Neuronal stem cell (in vitro differentiated cells): ENCODE data around the gene RAB5B.
"Not testable (repeated sequence)": the region's sequence is repeated elsewhere in the genome, so short reads cannot be mapped to it uniquely, and the experiment has no call there.

Source experiments
- DNase-seq: peaks from one replicate; pipeline ENCODE4 v3.0.0-alpha.2; 2013; ENCODE audit warnings: low spot score
- H2AFZ ChIP-seq: one replicate; pipeline ENCODE4 v1.6.1; 2013; ENCODE audit warnings: mild to moderate bottlenecking, low read length, inconsistent platforms
- H2AK5ac ChIP-seq: 2 replicates; pipeline ENCODE4 v1.6.1; 2013; ENCODE audit warnings: low read depth, mild to moderate bottlenecking, inconsistent platforms, low read length, moderate library complexity, mixed read lengths
- H2BK120ac ChIP-seq: 2 replicates; pipeline ENCODE4 v1.6.1; 2013; ENCODE audit warnings: low read depth, mild to moderate bottlenecking, inconsistent platforms, low read length, moderate library complexity, mixed read lengths
- H2BK12ac ChIP-seq: one replicate; pipeline ENCODE4 v1.6.1; 2013; ENCODE audit warnings: low read length, inconsistent platforms
- H2BK15ac ChIP-seq: 2 replicates; pipeline ENCODE4 v1.6.1; 2013; ENCODE audit warnings: mild to moderate bottlenecking, low read length, inconsistent platforms, mixed read lengths
- H2BK5ac ChIP-seq: one replicate; pipeline ENCODE4 v1.6.1; 2013; ENCODE audit warnings: inconsistent platforms, mild to moderate bottlenecking, low read length, moderate library complexity
- H3K14ac ChIP-seq: one replicate; pipeline ENCODE4 v1.6.1; 2013; ENCODE audit warnings: low read length, inconsistent platforms
- H3K18ac ChIP-seq: 2 replicates; pipeline ENCODE4 v1.6.1; 2013; ENCODE audit warnings: low read length, inconsistent platforms
- H3K23ac ChIP-seq: 2 replicates; pipeline ENCODE4 v1.6.1; 2013; ENCODE audit warnings: low read depth, mild to moderate bottlenecking, mixed read lengths, low read length, inconsistent platforms; ENCODE audit not compliant: poor library complexity
- H3K27ac ChIP-seq: replicated peaks from 3 replicates; pipeline ENCODE4 v1.5.1; 2013; ENCODE audit warnings: low read length, inconsistent platforms
- H3K27me3 ChIP-seq, 3 experiments: 2 replicates each; pipeline ENCODE4 v1.6.1; 2013; ENCODE audit warnings: low read length in 3 of 3, mild to moderate bottlenecking in 2 of 3, inconsistent platforms in 1 of 3, low read depth in 1 of 3, mixed read lengths in 1 of 3, moderate library complexity in 1 of 3; ENCODE audit not compliant: control insufficient read depth in 3 of 3, insufficient read depth in 3 of 3
- H3K36me3 ChIP-seq, 2 donors: replicated peaks in 1 of 2; 2 replicates each; pipeline ENCODE4 v1.6.1; 2013; ENCODE audit warnings: low read length in 2 of 2; ENCODE audit not compliant: control insufficient read depth in 2 of 2, insufficient read depth in 2 of 2
- H3K4ac ChIP-seq: 2 replicates; pipeline ENCODE4 v1.6.1; 2013; ENCODE audit warnings: inconsistent platforms, mild to moderate bottlenecking, low read length, moderate library complexity
- H3K4me1 ChIP-seq, 2 donors: 1 replicate in 1 of 2; 2 replicates in 1 of 2; pipeline ENCODE4 v1.6.1; 2013; ENCODE audit warnings: low read length in 2 of 2, low read depth in 1 of 2; ENCODE audit not compliant: control insufficient read depth in 2 of 2, insufficient read depth in 1 of 2
- H3K4me2 ChIP-seq: one replicate; pipeline ENCODE4 v1.6.1; 2013; ENCODE audit warnings: mild to moderate bottlenecking, low read length, inconsistent platforms; ENCODE audit not compliant: insufficient read depth, poor library complexity, severe bottlenecking
- H3K4me3 ChIP-seq, 2 donors: 2 replicates each; pipeline ENCODE4 v1.5.1; 2013; ENCODE audit warnings: low read length in 2 of 2, mild to moderate bottlenecking in 2 of 2, inconsistent platforms in 1 of 2, moderate library complexity in 1 of 2
- H3K79me1 ChIP-seq: one replicate; pipeline ENCODE4 v1.6.1; 2013; ENCODE audit warnings: low read depth, mild to moderate bottlenecking, inconsistent platforms, low read length, moderate library complexity
- H3K9ac ChIP-seq: one replicate; pipeline ENCODE4 v1.6.1; 2013; ENCODE audit warnings: mild to moderate bottlenecking, low read depth, low read length, inconsistent platforms; ENCODE audit not compliant: poor library complexity
- H3K9me3 ChIP-seq, 2 donors: replicated peaks in 1 of 2; 2 replicates each; pipeline versions ENCODE3 to v1.6.1; 2013; ENCODE audit warnings: low read length in 2 of 2, mild to moderate bottlenecking in 2 of 2, inconsistent platforms in 1 of 2, low read depth in 1 of 2, mixed read lengths in 1 of 2, moderate library complexity in 1 of 2; ENCODE audit not compliant: control insufficient read depth in 2 of 2, insufficient read depth in 1 of 2
- H4K8ac ChIP-seq: one replicate; pipeline ENCODE4 v1.6.1; 2013; ENCODE audit warnings: low read depth, mild to moderate bottlenecking, inconsistent platforms, low read length, moderate library complexity
- H4K91ac ChIP-seq: one replicate; pipeline ENCODE4 v1.6.1; 2013; ENCODE audit warnings: low read length, low read depth, mild to moderate bottlenecking, inconsistent platforms; ENCODE audit not compliant: poor library complexity
- WGBS, 2 donors: extraction: QIAGEN DNeasy Blood & Tissue Kit; methylation state at CpG; one replicate each; pipeline ENCODE4 v1.1.7; 2013; ENCODE audit warnings: missing lambda C conversion rate in 2 of 2, mixed read lengths in 1 of 2; ENCODE audit not compliant: insufficient read length in 2 of 2, insufficient replicate concordance in 1 of 2; ENCODE audit errors: extremely low coverage in 2 of 2; 5-methylcytosine and 5-hydroxymethylcytosine counted together

The RAB5B gene

GRCh38 chr12:55979069-55979468 is 5.2 kb downstream of the RAB5B start:
- no peak overlapping the region for H2AK5ac ChIP-seq
- H3K4me1 ChIP-seq = peaks cover 0 to 1% of the 10 kb centered on the region in 2 donors
- no peak overlapping the region for H2BK12ac ChIP-seq
- H4K8ac ChIP-seq = no peak overlapping the region
- H3K4me3 ChIP-seq = no peak overlapping the region
- DNase-seq = no peak
- H3K4ac ChIP-seq = no peak overlapping the region
- H3K14ac ChIP-seq = no peak overlapping the region
- H2BK120ac ChIP-seq = no peak overlapping the region
- no CpG with 5 or more reads among the region's 3 CpGs for WGBS, 2 donors
- no peak overlapping the region for H3K4me2 ChIP-seq
- H3K9ac ChIP-seq = no peak overlapping the region
- H3K27ac ChIP-seq = no peak overlapping the region
- no peak overlapping the region for H2BK5ac ChIP-seq
- no peak overlapping the region for H4K91ac ChIP-seq
- H3K36me3 ChIP-seq = peaks cover 13 to 78% of the 10 kb centered on the region in 2 donors
- peaks cover 9% of the 10 kb centered on the region for H3K79me1 ChIP-seq
- no peak overlapping the region for H3K18ac ChIP-seq
- no peaks in the 10 kb centered on the region for H3K9me3 ChIP-seq
- H3K27me3 ChIP-seq = no peaks in the 10 kb centered on the region
- no peak overlapping the region for H2AFZ ChIP-seq
- no peak overlapping the region for H2BK15ac ChIP-seq
- no peak overlapping the region for H3K23ac ChIP-seq

- H2BK5ac ChIP-seq, H4K91ac ChIP-seq, H3K4me2 ChIP-seq, H3K9me3 ChIP-seq, H3K27me3 ChIP-seq, H3K18ac ChIP-seq, H2AFZ ChIP-seq, H3K79me1 ChIP-seq, H2AK5ac ChIP-seq, H3K4me3 ChIP-seq, H3K4me1 ChIP-seq, H3K9ac ChIP-seq, H4K8ac ChIP-seq, H3K27ac ChIP-seq, H3K23ac ChIP-seq, H3K14ac ChIP-seq, H2BK12ac ChIP-seq, DNase-seq, H2BK120ac ChIP-seq, H2BK15ac ChIP-seq, H3K4ac ChIP-seq: not testable (repeated sequence)
- WGBS, 2 donors = no CpG with 5 or more reads among the region's 5 CpGs
- H3K36me3 ChIP-seq = peaks cover 14 to 89% of the 10 kb centered on the region in 2 donors
These were observed 8.0 kb downstream of the RAB5B start for GRCh38 chr12:55981882-55982281.

- no peak overlapping the region for H3K18ac ChIP-seq
- no peak overlapping the region for H3K4ac ChIP-seq
- H2BK120ac ChIP-seq = no peak overlapping the region
- H3K79me1 ChIP-seq = peaks cover 4% of the 10 kb centered on the region
- no peak for DNase-seq
- WGBS, 2 donors = no CpG with 5 or more reads among the region's 3 CpGs
- no peak overlapping the region for H3K27ac ChIP-seq
- H2AFZ ChIP-seq = no peak overlapping the region
- H3K9ac ChIP-seq = no peak overlapping the region
- H3K14ac ChIP-seq = no peak overlapping the region
- no peak overlapping the region for H4K8ac ChIP-seq
- H3K27me3 ChIP-seq = no peaks in the 10 kb centered on the region
- H3K36me3 ChIP-seq = peaks cover 16 to 89% of the 10 kb centered on the region in 2 donors
- H3K4me2 ChIP-seq = no peak overlapping the region
- no peak overlapping the region for H2BK5ac ChIP-seq
- H3K4me1 ChIP-seq = no peaks in the 10 kb centered on the region
- H2BK15ac ChIP-seq = no peak overlapping the region
- no peaks in the 10 kb centered on the region for H3K9me3 ChIP-seq
- no peak overlapping the region for H2BK12ac ChIP-seq
- H2AK5ac ChIP-seq = no peak overlapping the region
- H3K23ac ChIP-seq = no peak overlapping the region
- H3K4me3 ChIP-seq = no peak overlapping the region
- H4K91ac ChIP-seq = no peak overlapping the region
These were observed 8.6 kb downstream of the RAB5B start for GRCh38 chr12:55982319-55982936.

- Histone ChIP-seq H2BK12ac (no peak overlapping the region), H2BK15ac (no peak overlapping the region), H2BK120ac (no peak overlapping the region), H2AFZ (no peak overlapping the region), H3K14ac (no peak overlapping the region), H3K4me2 (no peak overlapping the region), H3K23ac (no peak overlapping the region), H3K36me3 (peaks cover 15 to 91% of the 10 kb centered on the region in 2 donors), H3K9ac (no peak overlapping the region), H3K4ac (no peak overlapping the region), H2BK5ac (no peak overlapping the region), H3K4me1 (no peaks in the 10 kb centered on the region), H3K27me3 (no peaks in the 10 kb centered on the region), H3K27ac (no peak overlapping the region), H4K91ac (no peak overlapping the region), H4K8ac (no peak overlapping the region), H2AK5ac (no peak overlapping the region), H3K4me3 (no peak overlapping the region), H3K9me3 (no peaks in the 10 kb centered on the region), H3K79me1 (peaks cover 2% of the 10 kb centered on the region), H3K18ac (no peak overlapping the region)
- no peak for DNase-seq
- no CpG with 5 or more reads among the region's 4 CpGs for WGBS, 2 donors
These were observed 9.5 kb downstream of the RAB5B start for GRCh38 chr12:55983232-55983842.
